Hepatocyte (in vitro differentiated cells): ENCODE data around the gene KIF9.

Experiments used
- EZH2 ChIP-seq: fragments of 200-600 bp; sonication (generic); IDR thresholded peaks from 2 replicates; pipeline ENCODE4 v1.6.1; 2016; ENCODE audit warnings: antibody characterized with exemption, mild to moderate bottlenecking, borderline replicate concordance
- EZH2phosphoT487 ChIP-seq: fragments of 200-600 bp; sonication (generic); IDR thresholded peaks from one replicate; pipeline ENCODE4 v1.6.1; 2018; ENCODE audit warnings: antibody characterized with exemption, mild to moderate bottlenecking, low read depth, moderate library complexity; ENCODE audit not compliant: unreplicated experiment, severe bottlenecking
- TF ChIP-seq, protein P1 (sequence below): fragments of 200-600 bp; sonication (generic); IDR thresholded peaks from 2 replicates; pipeline ENCODE4 v1.5.1; 2016; ENCODE audit warnings: antibody characterized with exemption, mild to moderate bottlenecking; ENCODE audit not compliant: poor library complexity

DNA sequence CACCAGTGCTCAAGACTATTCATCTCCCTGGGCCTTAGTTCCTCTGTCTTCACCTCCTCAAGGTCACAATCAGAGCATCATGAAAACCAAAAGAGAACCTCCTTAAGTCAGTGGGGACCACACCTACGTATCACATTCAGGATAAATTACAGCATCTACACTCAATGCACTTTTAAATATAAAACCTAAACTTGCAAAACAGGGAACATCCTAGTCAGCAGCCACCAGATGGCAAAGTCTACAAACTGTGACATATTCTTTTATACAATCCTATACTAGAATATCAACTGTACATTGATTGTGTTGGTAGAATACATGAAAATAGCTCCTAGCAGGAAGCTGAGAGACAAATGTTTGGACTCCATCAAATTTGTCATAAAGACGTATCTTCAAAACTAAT, 7.9 kb downstream of the KIF9 start:
- TF ChIP-seq, protein P1, sequence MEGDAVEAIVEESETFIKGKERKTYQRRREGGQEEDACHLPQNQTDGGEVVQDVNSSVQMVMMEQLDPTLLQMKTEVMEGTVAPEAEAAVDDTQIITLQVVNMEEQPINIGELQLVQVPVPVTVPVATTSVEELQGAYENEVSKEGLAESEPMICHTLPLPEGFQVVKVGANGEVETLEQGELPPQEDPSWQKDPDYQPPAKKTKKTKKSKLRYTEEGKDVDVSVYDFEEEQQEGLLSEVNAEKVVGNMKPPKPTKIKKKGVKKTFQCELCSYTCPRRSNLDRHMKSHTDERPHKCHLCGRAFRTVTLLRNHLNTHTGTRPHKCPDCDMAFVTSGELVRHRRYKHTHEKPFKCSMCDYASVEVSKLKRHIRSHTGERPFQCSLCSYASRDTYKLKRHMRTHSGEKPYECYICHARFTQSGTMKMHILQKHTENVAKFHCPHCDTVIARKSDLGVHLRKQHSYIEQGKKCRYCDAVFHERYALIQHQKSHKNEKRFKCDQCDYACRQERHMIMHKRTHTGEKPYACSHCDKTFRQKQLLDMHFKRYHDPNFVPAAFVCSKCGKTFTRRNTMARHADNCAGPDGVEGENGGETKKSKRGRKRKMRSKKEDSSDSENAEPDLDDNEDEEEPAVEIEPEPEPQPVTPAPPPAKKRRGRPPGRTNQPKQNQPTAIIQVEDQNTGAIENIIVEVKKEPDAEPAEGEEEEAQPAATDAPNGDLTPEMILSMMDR = no peak
- TF ChIP-seq EZH2phosphoT487 = no peak
- no peak for TF ChIP-seq EZH2
